ENCODE results near the gene STPG4.

GRCh38 chr2:47065771-47066380, 89.2 kb downstream of the STPG4 start:
- TF ChIP-seq EZH2 (IDR thresholded peaks at IDR 0.05; ENCODE audit: insufficient read depth, low read length) = no peak
- TF ChIP-seq, protein P1, sequence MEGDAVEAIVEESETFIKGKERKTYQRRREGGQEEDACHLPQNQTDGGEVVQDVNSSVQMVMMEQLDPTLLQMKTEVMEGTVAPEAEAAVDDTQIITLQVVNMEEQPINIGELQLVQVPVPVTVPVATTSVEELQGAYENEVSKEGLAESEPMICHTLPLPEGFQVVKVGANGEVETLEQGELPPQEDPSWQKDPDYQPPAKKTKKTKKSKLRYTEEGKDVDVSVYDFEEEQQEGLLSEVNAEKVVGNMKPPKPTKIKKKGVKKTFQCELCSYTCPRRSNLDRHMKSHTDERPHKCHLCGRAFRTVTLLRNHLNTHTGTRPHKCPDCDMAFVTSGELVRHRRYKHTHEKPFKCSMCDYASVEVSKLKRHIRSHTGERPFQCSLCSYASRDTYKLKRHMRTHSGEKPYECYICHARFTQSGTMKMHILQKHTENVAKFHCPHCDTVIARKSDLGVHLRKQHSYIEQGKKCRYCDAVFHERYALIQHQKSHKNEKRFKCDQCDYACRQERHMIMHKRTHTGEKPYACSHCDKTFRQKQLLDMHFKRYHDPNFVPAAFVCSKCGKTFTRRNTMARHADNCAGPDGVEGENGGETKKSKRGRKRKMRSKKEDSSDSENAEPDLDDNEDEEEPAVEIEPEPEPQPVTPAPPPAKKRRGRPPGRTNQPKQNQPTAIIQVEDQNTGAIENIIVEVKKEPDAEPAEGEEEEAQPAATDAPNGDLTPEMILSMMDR (IDR thresholded peaks at IDR 0.05; ENCODE audit: insufficient read depth, low read depth, low read length) = no peak

Measured in astrocyte (in vitro differentiated cells and primary cell).